NCI-H2171 (cell line): ENCODE data around the gene SMC2.
A peak's percentile ranks its signal among the peaks of the same experiment; 100 is the strongest.

ENCODE experiments used
- DNase-seq: peaks from one replicate; lab custom pipeline; 2025; lab: John Stamatoyannopoulos, UW

Gene SMC2

DNA sequence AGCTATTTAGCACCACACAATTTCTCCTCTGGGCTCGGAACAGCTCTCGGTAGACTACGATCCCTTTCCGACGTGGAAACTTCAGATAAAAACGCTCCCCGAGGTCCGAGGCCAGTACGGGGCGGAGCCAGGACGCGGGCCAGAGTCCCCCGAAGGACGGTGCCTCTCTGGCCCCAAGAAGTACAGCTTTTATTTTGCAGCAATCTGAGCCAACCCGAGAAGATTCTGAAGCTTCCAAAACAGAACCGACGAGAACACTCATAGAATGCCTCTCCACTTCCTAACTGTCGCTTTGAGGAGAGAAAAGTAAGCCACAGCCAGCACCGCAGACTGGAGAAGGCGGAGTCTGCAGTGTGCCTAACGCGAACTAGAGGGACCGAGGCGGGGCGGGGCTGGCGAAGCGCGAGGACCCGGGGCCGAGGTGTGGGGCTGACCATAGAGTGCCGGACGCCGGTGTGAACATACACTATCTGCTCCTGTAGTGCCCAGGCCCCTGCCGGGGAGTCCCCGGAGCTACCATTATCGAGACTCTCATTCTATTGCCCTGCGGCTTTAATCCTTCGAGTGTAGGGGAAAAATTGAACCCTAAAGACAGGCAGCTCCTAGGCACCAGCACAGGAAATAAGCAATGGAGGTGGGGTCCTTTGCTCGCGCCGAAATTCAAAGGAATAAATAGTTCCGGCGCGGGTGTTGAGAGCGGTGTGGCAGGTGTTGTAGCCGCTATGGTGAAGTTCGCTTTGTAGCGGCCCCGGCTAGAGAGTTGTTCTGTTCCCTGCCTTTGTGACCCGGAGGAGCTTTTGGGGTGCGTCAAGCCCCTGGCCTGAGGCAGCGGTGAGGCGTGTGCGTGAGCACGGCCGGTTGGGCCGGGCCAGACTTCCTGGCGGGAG, at the start of gene SMC2:
SMC2 (plus strand) TSS at position 663 of the 887 bp plus-strand sequence. CDS start 1,076 bp downstream, outside the sequence.
- peak; percentile 88 for DNase-seq

DNA sequence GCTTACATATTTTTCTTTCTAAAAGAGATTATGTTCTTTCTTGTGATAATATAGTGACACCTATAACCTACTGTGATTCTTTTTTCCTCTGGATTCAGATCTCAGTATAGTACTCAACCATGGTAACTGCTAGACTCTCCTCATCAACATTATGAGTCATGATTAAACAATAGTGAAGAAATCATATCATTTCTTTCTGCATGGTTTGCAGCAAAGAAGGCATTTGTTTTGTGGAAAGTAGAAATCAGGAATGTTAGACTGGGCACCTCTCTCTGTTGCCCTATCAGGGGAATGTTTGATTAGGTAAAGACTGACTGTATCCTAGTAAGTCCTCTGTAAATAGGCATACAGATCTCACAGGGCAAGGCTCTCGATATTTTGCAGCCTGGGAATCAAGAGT, 25.6 kb upstream of the SMC2 start:
- DNase-seq = no peak

DNA sequence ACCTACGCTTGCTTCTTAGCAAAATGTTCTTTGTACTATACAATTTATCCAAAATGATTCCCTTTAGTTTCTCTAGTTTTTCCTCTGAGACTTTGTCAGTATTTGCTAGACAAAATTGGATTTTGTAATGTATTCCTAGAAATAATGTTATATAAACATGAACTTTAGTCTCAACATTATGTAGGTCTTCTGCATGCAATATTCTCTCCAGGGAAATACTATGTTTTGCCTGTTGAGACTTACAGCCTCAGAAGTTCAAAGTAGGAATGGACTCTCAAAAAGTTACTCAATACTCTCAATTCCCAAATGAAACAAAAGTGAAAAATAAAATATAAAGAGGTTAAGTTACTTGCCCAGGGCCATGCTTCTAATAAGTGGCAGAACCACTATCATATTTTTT, 24.8 kb upstream of the SMC2 start:
- no peak for DNase-seq

DNA sequence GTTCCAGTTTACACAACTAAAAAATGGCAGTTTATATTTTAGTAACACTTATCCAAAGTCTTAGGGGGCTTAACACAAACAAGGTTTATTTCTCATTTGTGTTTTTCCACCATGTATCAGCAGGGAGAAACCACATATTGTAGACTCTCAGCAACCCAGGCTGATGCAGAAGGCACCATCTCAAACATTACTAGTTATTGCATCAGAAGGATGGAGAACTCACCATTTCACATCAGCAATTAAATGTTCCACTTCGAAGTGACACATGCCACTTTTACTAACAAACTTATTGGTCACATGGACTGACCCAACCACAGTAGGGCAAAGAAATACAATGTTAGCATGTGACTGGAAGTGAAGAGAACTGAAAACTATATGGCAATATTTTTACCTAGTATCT, 22.5 kb upstream of the SMC2 start:
- DNase-seq = no peak

DNA sequence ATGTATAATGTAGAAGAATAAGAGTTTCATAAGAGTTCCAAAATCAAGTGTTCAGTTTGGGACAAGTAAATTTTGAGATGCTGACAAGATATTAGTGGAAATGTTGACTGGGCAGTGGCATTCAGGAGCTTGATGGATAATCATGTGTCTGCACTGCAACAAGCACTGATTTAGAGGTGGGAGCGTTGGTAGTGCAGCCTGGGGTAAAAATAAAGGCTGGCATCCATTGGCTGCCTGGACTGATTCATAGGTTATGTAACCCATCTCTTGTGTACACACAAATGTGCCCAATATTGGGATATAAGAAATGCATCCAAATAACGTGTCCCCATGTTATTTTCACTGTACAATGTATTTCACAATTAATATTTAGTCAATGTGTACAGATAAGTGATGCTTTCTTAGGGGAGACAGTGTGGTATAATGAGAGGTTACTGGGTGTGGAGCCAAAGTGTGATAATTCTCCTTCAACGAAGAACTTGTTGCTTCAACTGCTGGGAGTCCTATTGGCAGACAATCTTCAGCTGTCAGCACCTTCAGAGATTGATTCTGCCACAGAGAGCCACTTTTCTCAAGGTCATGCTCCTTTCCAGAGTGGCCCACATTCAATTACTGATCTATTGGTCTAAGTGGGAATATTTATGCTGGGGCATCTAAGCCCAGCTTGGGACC, 20.9 kb upstream of the SMC2 start:
- no peak for DNase-seq

DNA sequence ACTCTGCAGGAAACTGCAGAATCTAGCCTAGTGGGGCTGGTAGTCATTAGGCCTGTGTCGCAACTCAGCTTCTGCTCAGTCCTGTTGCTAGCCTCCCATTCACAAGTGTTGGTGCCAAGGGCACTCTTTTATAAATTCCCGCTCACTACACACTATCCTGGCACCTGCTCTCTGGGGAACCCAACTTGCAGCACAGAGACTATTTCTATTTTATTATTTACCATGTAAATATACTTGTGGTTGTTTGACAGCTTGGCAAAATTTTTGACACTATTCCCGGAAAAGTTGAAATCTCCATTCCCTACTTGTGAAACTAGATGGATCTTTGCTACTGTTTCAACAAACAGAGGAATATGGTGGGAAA, 20.4 kb upstream of the SMC2 start:
- DNase-seq = no peak

DNA sequence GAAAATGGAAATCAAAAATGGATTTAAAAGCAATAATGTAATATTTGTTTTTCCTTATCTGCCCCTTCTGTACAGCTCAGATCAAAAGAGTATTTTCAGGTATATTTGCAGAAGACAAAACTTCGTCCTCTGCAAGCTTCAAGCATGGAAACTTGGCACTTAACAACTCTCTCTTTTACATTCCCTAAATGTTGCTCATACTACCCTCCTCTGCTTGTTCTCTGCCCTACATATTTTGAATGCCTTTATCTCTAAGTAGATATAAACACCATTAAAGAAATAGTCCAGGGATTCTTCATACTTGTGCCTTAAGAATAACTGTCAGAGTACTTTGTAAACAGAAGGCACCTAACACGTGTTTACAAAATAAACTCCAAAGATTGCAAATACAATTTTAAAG, 19.2 kb upstream of the SMC2 start:
- DNase-seq = no peak

DNA sequence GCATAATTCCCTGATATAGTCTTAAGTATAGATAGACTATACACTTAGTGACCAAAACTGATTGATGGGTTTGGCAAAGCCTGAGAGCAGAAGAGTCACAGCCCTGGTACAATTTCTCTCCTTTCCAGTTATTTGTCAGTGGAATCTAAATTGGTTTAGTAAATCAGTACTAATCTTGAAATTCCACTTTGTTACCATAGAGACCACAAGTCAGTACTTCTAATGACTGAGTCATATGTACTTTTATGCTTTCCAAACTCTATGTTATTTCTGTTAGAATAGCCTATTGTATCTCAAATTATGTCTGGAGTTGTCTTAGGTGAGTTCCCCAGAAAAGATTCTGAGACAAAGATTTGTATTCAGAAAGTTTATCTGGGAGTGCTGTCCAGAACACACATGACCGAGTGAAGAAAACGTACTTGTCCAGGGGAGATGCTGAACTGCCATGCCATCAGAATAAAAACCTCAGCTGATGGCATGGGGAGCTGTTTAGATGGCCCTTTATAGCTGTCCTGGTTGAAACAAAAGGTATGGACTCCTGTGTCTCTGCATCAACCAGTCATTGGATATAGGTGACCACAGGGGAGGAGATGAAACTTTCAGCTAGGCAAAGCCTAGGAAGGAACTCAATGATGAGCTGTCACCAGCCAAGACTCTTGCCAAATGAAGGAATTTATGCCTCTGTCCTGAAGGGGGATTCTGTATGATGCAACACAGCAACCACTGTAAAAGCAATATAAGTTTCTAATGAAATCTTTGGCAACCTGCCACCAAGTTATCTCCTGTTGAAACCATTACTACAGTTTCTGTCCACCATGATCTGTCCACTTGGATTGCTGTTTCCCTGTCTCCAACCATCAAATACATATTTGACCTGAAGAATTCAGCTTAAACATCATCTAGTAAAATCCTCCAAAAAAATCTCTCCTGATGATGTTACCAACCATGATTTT, 18.0 kb upstream of the SMC2 start:
- no peak for DNase-seq

DNA sequence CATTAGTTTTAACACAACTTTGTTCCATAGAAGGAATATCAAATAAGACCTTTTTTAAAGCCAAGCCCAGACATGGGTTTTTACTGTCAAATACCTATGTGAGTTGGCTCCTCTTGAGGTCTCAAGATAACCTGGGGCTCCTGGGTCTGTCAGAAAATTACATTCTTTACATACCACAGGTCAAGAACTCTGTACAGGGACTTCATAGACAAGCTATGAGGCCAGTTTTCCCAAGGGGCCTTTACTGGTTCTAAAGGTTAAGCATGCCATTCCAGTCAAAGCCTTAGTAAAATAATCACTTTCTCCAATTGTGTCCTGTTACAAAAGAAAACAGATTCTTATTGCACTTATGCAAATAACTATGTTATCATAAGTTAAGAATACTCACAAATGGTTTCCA, 15.5 kb upstream of the SMC2 start:
- no peak for DNase-seq

DNA sequence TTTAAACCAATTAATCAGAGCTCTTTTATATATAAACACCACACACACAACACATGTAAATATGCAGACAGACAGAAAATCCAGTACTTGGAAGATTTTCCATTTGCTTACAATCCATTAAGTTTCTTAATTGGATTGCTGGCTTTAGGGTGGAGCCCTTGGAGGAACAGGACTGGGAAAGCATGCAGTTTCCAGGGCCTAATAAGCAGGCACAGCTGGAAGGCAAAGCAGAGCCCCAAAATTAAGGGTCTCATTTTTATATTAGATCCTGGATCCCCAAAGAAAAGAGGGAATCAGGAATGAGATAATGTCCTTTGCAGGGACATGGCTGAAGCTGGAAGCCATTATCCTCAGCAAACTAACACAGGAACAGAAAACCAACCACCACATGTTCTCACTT, 13.1 kb upstream of the SMC2 start:
- DNase-seq = no peak

DNA sequence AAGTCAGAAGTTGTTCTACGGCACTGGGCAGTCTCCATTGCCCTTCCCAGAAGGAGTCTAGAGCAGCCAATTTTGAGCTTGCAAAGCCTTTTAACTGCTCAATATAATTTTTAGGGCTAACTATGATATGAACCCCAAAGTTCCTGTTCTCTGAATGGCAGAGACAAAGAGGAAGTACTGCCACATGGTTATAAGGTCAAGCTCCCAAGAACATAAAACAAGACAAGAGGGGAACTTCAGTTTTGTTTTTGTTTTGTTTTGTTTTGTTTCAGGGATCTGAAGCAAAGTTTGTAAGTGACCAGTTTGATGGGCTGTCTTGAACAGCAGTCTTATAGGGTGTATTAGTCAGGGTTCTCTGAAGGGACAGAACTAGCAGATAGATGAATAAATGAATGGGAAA, 11.9 kb upstream of the SMC2 start:
- no peak for DNase-seq

DNA sequence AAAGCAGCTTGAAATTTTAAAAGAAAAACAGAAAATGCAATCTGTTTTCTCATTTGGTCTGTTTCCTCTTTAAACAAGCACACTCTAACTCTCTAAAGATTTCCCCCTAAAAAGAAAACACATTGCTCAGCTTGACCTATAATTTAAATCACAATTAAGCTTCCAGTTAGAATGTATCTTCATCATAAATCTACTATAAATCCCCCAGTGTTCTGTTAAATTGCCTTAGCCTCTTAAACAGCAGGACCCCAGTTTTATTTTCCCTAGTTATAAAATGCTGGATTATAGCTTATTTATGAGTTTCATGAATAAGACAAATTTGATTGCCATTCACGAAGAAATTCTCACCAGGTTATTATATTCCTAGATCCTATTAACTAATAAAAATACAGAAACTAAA, 8.6 kb upstream of the SMC2 start:
- DNase-seq = no peak

DNA sequence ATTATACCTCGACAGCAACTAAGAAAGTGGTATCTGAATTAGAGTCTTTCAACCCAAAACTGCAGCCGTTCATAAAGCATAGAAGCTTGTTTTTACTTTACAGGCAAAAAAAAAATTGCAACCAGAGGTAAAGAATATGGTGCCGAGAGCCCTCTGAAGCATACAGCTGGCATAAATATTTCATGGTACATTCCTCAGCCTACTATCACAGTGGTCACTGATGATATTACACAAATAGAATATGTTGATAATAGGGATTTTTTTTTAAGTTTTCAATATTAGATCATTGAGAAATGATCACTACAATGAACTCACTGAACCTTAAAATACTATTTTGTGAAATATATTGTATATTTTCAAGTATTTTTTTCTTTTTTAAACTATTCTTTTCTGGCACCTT, 6.2 kb upstream of the SMC2 start:
- no peak for DNase-seq

DNA sequence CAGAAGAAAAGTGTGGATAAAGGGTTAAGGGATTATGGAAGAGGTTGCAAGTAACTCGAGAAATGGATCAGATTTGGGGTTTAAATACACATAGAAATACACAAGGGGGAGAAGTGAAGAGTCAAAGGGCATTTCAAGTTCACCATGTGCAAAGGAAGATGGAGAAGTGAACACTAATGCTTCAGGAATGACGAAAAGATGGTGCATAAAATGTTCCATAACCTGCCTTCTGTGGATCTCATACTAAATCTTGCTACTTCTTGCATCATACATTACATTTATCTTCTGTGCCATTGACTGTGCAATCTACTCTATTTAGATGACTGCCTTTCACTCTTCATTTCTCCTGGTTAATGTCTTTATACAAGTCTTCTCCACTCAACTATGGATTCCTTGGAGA, 5.7 kb upstream of the SMC2 start:
- no peak for DNase-seq

DNA sequence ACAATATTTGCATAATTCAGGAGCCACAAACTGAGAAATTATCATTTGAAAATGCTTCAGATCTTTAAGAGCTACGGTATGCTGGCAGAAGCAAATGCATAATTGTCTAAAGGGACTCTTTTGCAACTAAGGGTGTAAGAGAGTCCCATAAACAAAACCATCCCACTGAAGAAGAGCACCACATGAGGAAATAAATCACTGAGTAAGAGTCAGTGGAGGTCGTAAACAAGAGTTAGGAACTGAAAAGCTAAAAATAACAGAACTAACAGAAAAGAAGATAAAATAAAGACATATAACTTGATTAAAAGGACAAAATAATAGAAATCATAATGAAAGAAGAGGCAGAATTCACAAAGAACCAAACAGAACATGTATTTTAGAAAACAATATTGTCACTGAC, 3.5 kb upstream of the SMC2 start:
- DNase-seq = no peak

DNA sequence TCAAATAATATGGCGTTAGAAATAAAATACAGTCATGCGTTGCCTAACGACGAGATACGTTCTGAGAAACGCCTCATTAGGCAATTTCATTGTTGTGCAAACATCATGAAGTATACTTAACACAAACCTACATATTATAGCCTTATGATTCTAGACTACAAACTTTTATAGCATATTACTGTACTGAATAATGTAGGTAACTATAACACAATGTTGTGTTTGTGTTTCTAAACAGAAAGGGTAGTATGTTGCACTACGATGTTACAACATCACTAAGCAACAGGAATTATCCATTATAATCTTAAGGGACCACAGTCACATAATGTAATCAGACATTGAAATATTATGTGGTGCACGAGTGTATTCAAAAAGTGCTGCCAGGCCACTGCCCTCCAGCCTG, 3.0 kb upstream of the SMC2 start:
- no peak for DNase-seq

DNA sequence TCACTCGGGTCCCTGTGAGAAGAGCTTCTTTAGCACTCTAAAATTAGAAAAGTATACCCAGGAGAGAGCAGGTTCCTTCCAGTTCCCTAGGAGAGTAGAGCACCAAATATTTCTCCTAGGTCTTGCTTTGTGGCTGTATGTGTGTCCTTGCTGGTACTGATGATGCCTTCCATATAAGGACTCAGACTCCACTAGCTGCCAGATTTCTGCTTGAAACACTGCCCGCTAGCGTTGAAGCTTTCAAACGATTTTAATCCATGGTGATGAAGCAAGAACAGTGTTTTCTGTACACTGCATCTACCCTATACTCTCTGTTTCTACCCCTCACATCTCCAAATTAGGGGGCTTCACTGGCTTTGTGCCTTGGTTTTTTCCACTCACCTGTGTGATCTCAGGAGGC, 2.4 kb upstream of the SMC2 start:
- no peak for DNase-seq

DNA sequence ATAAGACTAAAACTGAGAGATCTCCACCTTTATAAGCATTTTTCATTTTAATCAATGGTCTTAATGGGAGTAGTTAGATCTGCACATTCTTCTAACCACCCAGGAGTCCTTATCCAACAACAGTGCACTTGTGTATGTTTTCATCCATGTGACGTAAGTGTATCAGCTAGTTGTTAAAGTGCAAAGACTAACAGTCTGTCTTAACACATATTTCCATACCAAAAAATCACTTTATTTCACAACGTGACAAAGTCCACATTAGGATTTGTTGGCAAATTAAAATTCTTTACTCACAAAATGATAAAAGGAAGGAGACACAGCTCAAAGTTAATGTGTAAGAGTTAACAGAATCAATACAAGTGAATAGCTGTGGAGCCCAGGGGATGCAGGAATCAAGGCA, 1.9 kb upstream of the SMC2 start:
- no peak for DNase-seq

DNA sequence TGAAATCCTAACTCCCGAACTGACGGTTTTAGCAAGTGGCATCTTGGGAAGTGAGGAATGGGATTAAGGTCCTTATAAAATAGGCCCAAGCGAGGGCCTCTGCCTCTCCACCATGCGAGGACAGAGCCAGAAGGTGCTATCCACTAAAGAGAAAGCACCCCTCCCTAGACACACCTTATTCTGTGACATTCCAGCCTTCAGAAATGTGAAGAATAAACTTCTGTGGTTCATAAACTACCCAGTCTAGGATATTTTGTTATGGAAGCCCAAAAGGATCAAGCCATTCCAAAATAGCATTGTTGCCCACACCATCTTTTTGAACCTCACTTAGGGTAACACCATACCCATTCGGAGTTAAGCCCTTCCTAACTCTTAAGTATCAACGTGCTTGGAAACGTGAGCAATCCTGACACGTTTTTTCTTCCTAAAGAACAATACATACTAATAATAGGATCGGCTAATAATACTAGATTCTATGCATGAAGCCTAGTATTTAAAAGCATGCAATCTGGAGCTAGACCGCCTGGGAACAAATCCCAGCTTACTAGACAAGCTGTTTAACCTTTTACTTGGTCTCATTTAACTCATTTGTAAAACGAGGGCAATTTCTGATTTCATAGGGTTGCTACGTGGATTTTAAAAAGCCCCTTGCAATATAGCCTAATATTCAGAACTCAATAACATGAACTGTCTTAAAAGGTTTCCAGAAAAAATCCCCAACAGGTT, 1.1 kb upstream of the SMC2 start:
- no peak for DNase-seq

DNA sequence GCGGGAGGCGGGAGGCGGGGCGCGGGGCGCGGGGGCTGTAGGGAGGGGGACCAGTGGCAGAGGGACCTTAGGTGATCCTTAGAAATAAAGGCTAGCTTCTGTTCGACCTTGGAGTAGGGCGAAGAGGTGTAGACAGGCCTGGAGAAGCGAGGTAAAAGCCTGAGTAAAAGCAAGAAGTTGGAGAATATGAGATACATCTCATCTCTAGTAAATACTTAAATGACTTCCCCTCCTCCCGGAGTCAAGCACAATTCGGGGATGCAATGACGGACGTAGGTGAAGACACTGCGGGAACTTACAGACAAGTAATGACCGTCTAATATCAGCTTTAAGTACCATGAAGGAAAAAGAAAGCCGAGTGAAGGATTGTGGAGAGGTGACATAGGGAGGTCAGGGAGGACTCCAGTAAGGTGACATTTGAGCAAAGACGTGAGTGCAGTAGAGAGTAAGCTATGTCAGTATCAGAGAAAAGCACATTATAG, 466 bp downstream of the SMC2 start:
- no peak for DNase-seq

DNA sequence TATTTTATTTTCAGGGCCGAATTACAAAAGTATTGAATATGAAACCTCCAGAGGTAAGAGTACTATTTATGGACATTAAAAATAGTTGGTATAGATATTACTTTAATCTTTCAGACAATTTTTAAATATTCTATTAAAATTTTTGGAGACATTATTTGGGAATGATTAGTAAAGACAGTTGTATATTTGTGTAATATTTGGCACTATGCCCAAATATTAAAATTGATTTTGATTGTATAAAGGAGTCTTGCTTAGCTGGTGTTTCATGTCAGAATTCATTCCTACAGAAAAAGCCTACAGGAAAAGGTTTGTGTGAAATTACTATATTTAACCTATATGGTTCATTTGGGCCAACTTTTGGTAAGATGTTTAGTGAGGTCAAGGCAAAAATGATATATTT, 5.5 kb downstream of the SMC2 start:
- no peak for DNase-seq

DNA sequence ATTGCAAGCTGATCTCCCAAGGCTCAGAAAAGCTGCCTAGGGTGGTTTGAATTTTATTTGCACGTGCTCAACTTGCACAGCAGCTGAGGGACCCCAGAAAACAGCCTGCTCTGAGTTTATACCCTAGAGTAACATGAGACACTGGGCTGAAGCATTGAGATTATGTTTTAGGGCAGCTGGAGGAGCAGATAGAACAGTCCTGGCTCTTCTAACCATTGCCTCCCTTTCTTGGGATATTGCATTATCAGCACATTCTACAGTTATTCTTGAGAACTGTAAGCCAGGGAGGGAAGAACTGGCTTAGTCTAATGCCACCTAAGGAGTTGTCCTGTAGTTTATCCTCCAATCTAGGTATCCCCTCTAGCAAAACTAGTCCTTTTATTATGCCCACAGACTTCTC, 10.3 kb downstream of the SMC2 start:
- DNase-seq = no peak
